Erythroblast (primary cell): ENCODE measurements around the gene ADARB2.

Experiments used
- GATA1 ChIP-seq: IDR thresholded peaks from 2 replicates; pipeline ENCODE4 v1.6.1; 2011; ENCODE audit warnings: low read depth, mild to moderate bottlenecking, control low read depth, low read length, moderate library complexity
- POLR2A ChIP-seq: IDR thresholded peaks from 2 replicates; pipeline ENCODE4 v1.6.1; 2011; ENCODE audit warnings: mild to moderate bottlenecking, low read length

- no peak for TF ChIP-seq POLR2A
- TF ChIP-seq GATA1 = no peak
Measured at GRCh38 chr10:1488970-1489548, 248.3 kb downstream of the ADARB2 start.
